22Rv1 (cell line): ENCODE measurements around the gene TMEM161B.
"Not testable (repeated sequence)": the region's sequence is repeated elsewhere in the genome, so short reads cannot be mapped to it uniquely, and the experiment has no call there.

Experiments used
- H3K27ac ChIP-seq: fragments of 450-650 bp; 2 replicates; pipeline ENCODE4 v1.5.1; 2017
- ZFX ChIP-seq: fragments of 450-650 bp; IDR thresholded peaks from 2 replicates; pipeline ENCODE4 v1.6.1; 2017; ENCODE audit warnings: antibody characterized with exemption, borderline replicate concordance
- TF ChIP-seq, protein P1 (sequence below): fragments of 450-650 bp; IDR thresholded peaks from 2 replicates; pipeline ENCODE4 v1.5.1; 2017; ENCODE audit warnings: mild to moderate bottlenecking

The TMEM161B gene

DNA sequence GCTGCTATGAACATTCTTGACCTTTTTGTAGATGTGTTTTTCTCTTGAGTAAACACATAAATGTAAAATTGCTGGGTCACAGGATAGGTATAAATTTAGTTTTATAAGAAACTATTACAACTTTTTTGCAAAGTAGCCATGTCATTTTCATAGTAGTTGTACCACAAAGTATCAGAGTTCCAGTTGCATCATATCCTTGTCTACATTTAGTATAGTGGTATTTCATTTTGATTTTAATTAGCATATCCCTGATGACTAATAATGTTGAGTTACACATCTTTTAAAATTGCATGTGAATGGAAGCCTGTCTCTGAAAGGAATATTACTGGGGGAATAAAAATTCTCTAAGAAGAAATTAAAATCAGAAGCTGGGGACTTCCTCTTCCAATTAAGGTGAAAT lies 85.4 kb downstream of the TMEM161B start:
- TF ChIP-seq, protein P1, sequence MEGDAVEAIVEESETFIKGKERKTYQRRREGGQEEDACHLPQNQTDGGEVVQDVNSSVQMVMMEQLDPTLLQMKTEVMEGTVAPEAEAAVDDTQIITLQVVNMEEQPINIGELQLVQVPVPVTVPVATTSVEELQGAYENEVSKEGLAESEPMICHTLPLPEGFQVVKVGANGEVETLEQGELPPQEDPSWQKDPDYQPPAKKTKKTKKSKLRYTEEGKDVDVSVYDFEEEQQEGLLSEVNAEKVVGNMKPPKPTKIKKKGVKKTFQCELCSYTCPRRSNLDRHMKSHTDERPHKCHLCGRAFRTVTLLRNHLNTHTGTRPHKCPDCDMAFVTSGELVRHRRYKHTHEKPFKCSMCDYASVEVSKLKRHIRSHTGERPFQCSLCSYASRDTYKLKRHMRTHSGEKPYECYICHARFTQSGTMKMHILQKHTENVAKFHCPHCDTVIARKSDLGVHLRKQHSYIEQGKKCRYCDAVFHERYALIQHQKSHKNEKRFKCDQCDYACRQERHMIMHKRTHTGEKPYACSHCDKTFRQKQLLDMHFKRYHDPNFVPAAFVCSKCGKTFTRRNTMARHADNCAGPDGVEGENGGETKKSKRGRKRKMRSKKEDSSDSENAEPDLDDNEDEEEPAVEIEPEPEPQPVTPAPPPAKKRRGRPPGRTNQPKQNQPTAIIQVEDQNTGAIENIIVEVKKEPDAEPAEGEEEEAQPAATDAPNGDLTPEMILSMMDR: no peak
- TF ChIP-seq ZFX: no peak
- no peak overlapping the region for H3K27ac ChIP-seq

DNA sequence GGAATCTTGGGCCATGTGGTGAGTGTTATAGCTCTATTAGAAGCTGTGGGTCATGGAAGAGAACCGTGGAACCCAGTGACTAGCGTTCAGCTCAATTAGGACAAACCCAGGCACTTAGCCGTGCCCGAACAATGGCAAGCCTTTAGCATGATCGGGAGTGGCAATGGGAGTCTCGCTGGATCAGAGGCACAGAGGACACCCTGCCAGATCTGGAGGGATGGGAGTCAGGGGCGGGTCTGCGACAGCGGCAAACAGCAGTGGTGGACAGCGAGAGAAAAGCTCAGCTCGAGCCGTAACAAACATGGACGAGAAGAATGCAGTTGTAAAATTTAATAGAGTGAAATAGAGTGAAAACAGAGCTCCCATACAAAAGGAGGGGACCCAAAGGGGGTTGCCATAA lies 91.2 kb downstream of the TMEM161B start:
- not testable (repeated sequence) for H3K27ac ChIP-seq

DNA sequence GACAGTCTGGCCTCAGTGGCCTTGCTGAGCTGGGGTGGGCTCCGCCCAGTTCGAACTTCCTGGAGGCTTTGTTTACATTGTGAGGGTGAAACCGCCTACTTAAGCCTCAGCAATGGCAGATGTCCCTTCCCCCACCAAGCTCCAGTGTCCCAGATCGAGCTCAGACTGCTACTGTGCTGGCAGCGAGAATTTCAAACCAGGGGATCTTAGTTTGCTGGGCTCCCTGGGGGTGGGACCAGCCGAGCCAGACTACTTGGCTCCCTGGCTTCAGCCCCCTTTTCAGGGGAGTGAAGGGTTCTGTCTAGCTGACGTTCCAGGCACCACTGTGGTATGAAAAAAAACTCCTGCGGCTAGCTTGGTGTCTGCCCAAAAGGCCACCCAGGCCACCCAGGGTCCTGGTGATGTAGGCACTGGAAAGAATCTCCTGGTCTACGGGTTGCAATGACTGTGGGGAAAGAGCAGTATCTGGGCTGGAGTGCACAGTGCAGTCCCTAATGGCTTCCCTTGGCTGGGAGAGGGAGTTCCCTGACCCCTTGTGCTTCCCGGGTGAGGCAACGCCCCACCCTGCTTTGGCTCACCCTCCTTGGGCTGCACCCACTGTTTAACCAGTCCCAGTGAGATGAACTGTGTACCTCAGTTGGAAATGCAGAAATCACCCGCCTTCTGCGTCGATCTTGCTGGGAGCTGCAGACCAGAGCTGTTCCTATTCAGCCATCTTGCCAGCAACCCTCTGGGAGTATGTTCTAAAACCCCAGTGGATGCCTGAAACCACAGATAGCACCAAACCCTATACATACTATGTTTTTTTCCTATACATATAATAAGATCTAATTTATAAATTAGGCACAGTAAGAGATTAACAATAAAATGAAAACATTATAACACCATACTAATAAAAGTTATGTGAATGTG lies 95.5 kb downstream of the TMEM161B start:
- no peak overlapping the region for H3K27ac ChIP-seq

DNA sequence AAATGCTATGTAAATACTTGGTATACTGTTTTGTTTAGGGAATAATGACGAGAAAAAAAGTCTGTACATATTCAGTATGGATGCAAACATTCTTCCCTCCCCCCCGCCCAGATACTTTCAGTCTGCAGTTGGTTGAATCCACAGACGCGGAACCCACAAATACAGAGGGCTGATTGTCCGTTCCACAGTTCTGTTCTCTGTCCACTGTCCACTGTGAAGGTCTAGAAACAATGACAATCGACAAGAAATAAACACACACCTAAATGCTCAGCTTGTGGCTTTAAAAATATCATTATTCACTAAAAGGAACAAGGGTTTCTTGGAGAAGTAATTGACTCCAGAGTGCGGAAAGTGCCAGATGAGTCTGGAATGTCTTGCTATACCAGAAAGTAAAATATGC lies 109.1 kb downstream of the TMEM161B start:
- no peak for TF ChIP-seq ZFX
- TF ChIP-seq, protein P1: no peak
- H3K27ac ChIP-seq: no peak overlapping the region

More for the DNA sequence above, 95.5 kb downstream of the TMEM161B start:
- TF ChIP-seq ZFX: no peak
- TF ChIP-seq, protein P1: no peak

DNA sequence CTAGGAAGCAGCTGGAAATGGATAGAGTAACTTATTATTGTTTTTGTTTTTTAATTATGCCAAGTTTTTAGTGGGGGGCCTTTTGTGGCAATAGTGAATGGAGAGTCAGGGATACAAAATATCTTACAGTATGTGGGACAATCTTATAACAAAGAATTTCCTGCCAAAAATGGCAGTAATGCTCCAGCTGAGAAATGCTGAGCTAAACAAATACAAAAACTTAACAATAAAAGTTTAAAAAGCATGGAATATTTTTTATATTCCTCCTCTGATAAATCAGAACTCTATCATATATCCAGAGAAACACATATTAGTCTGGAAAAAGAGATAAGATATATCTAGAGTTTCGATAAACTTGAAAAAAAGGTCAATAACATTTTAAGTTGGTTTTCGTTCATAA lies 110.6 kb downstream of the TMEM161B start:
- H3K27ac ChIP-seq: no peak overlapping the region
- TF ChIP-seq, protein P1: no peak
- no peak for TF ChIP-seq ZFX

DNA sequence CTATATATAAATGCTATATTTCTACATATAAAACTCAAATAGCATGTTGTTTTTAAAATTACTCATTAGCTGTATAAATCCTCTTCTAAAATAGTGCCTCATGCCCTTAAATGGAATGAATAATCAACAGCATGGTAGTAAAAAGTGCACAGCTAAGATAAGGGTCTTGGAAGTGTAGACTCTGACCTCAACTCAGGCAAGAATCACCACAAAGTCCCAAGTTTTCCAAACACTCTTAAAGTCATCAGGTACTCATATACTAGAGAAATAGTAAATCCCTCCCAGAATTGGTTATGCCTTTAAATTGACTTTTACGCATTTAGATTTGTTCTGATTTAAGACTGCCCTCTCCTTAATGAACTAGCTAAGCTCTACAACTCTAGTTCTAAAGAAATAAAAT lies 113.8 kb downstream of the TMEM161B start:
- H3K27ac ChIP-seq: no peak overlapping the region
- TF ChIP-seq, protein P1: no peak
- TF ChIP-seq ZFX: no peak

DNA sequence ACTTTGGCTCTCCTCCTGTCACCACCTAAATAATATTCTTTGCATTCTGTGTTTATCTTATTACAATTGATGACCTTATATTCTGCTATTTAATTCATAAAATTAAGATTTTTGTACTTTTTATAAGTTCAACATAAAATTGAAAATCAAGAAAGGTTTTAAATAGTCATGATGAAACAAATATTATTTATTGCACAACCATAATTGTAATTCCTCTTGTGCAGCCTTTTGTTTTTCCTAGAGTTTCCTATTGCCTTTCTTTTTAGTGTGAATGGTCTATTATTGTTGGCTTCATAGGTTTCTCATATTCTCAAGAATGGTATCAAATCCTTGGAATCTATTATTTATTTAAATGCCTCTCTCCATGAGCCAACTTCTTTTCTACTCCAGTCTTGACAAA lies 117.9 kb downstream of the TMEM161B start:
- TF ChIP-seq ZFX: no peak
- TF ChIP-seq, protein P1: no peak
- H3K27ac ChIP-seq: no peak overlapping the region
